HEK293 (cell line): ENCODE data around the gene PTGES2.

Source experiments
- GFI1B ChIP-seq: fragments of 450-650 bp; formaldehyde crosslinking; IDR thresholded peaks from 2 replicates; pipeline ENCODE4 v1.5.1; 2016; ENCODE audit warnings: missing biosample characterization, missing genetic modification characterization
- GLI4 ChIP-seq: fragments of 450-650 bp; formaldehyde crosslinking; IDR thresholded peaks from 2 replicates; pipeline ENCODE4 v1.5.1; 2016; ENCODE audit warnings: missing biosample characterization, missing genetic modification characterization
- KLF1 ChIP-seq: fragments of 450-650 bp; formaldehyde crosslinking; IDR thresholded peaks from 2 replicates; pipeline ENCODE4 v1.5.1; 2016; ENCODE audit warnings: missing biosample characterization, missing genetic modification characterization
- KLF7 ChIP-seq: fragments of 450-650 bp; formaldehyde crosslinking; IDR thresholded peaks from 2 replicates; pipeline ENCODE4 v1.5.1; 2016; ENCODE audit warnings: missing biosample characterization, missing genetic modification characterization, borderline replicate concordance
- KLF8 ChIP-seq: fragments of 450-650 bp; formaldehyde crosslinking; IDR thresholded peaks from 2 replicates; pipeline ENCODE4 v1.5.1; 2016; ENCODE audit warnings: missing biosample characterization, missing genetic modification characterization
- MZF1 ChIP-seq: fragments of 450-650 bp; formaldehyde crosslinking; IDR thresholded peaks from 2 replicates; pipeline ENCODE4 v1.5.1; 2017; ENCODE audit warnings: missing biosample characterization, missing genetic modification characterization, borderline replicate concordance
- PBX3 ChIP-seq: sonication (generic); formaldehyde crosslinking; IDR thresholded peaks from 2 replicates; pipeline ENCODE4 v1.8.1; 2022; ENCODE audit warnings: mild to moderate bottlenecking, moderate library complexity, missing genetic modification reagents
- REST ChIP-seq: fragments of 450-650 bp; formaldehyde crosslinking; IDR thresholded peaks from 2 replicates; pipeline ENCODE4 v1.5.1; 2016; ENCODE audit warnings: missing biosample characterization, missing genetic modification characterization
- SP3 ChIP-seq: fragments of 450-650 bp; formaldehyde crosslinking; IDR thresholded peaks from 2 replicates; pipeline ENCODE4 v1.5.1; 2016; ENCODE audit warnings: missing biosample characterization, missing genetic modification characterization
- ZBTB1 ChIP-seq: fragments of 450-650 bp; formaldehyde crosslinking; IDR thresholded peaks from 2 replicates; pipeline ENCODE4 v1.5.1; 2016; ENCODE audit warnings: missing biosample characterization, missing genetic modification characterization
- ZBTB11 ChIP-seq: fragments of 450-650 bp; formaldehyde crosslinking; conservative IDR thresholded peaks from 2 replicates; pipeline ENCODE4 v1.5.1; 2016; ENCODE audit warnings: low read depth, missing biosample characterization, missing genetic modification characterization
- ZBTB8A ChIP-seq: fragments of 450-650 bp; formaldehyde crosslinking; IDR thresholded peaks from 2 replicates; pipeline ENCODE4 v1.5.1; 2016; ENCODE audit warnings: missing biosample characterization, missing genetic modification characterization
- ZNF10 ChIP-seq: fragments of 450-650 bp; formaldehyde crosslinking; IDR thresholded peaks from 2 replicates; pipeline ENCODE4 v1.5.1; 2017; ENCODE audit warnings: missing biosample characterization, missing genetic modification characterization
- ZNF112 ChIP-seq: fragments of 450-650 bp; formaldehyde crosslinking; IDR thresholded peaks from 2 replicates; pipeline ENCODE4 v1.5.0; 2017; ENCODE audit warnings: missing biosample characterization, missing genetic modification characterization
- ZNF2 ChIP-seq: fragments of 450-650 bp; formaldehyde crosslinking; IDR thresholded peaks from 2 replicates; pipeline ENCODE4 v1.5.1; 2016; ENCODE audit warnings: missing biosample characterization, missing genetic modification characterization
- ZNF214 ChIP-seq: fragments of 450-650 bp; formaldehyde crosslinking; IDR thresholded peaks from 2 replicates; pipeline ENCODE4 v1.5.1; 2017; ENCODE audit warnings: missing biosample characterization, mild to moderate bottlenecking, missing genetic modification characterization, borderline replicate concordance
- ZNF221 ChIP-seq: fragments of 450-650 bp; formaldehyde crosslinking; IDR thresholded peaks from 2 replicates; pipeline ENCODE4 v1.5.1; 2017; ENCODE audit warnings: missing biosample characterization, missing genetic modification characterization, borderline replicate concordance
- ZNF223 ChIP-seq: fragments of 450-650 bp; formaldehyde crosslinking; IDR thresholded peaks from 2 replicates; pipeline ENCODE4 v1.5.1; 2016; ENCODE audit warnings: missing biosample characterization, missing genetic modification characterization
- ZNF24 ChIP-seq: fragments of 450-650 bp; formaldehyde crosslinking; IDR thresholded peaks from 2 replicates; pipeline ENCODE4 v1.5.1; 2016; ENCODE audit warnings: missing biosample characterization, missing genetic modification characterization
- ZNF274 ChIP-seq, 2 experiments: fragments of 200-500 bp in 1 of 2; fragments of 450-650 bp in 1 of 2; sonication (Bioruptor generic) in 1 of 2; formaldehyde crosslinking in 1 of 2; IDR thresholded peaks; 2 replicates each; pipeline versions ENCODE4 v1.5.1 to v1.6.1; 2014 to 2016; ENCODE audit warnings: borderline replicate concordance in 1 of 2, inconsistent platforms in 1 of 2, low read length in 1 of 2, missing biosample characterization in 1 of 2, missing genetic modification characterization in 1 of 2
- ZNF324 ChIP-seq: fragments of 450-650 bp; formaldehyde crosslinking; IDR thresholded peaks from 2 replicates; pipeline ENCODE4 v1.5.1; 2016; ENCODE audit warnings: missing biosample characterization, missing genetic modification characterization
- ZNF404 ChIP-seq: fragments of 450-650 bp; formaldehyde crosslinking; IDR thresholded peaks from 2 replicates; pipeline ENCODE4 v1.5.1; 2017; ENCODE audit warnings: missing biosample characterization, missing genetic modification characterization
- ZNF513 ChIP-seq: fragments of 450-650 bp; IDR thresholded peaks from 2 replicates; pipeline ENCODE4 v1.5.1; 2018; ENCODE audit warnings: missing biosample characterization, missing genetic modification characterization
- ZNF514 ChIP-seq: fragments of 450-650 bp; formaldehyde crosslinking; IDR thresholded peaks from 2 replicates; pipeline ENCODE4 v1.5.1; 2016; ENCODE audit warnings: missing biosample characterization, missing genetic modification characterization
- ZNF521 ChIP-seq: fragments of 450-650 bp; formaldehyde crosslinking; IDR thresholded peaks from 2 replicates; pipeline ENCODE4 v1.5.1; 2017; ENCODE audit warnings: missing biosample characterization, mild to moderate bottlenecking, missing genetic modification characterization
- ZNF621 ChIP-seq: fragments of 450-650 bp; formaldehyde crosslinking; IDR thresholded peaks from 2 replicates; pipeline ENCODE4 v1.5.1; 2017; ENCODE audit warnings: missing biosample characterization, missing genetic modification characterization
- ZNF639 ChIP-seq: fragments of 450-650 bp; formaldehyde crosslinking; IDR thresholded peaks from 2 replicates; pipeline ENCODE4 v1.5.1; 2016; ENCODE audit warnings: missing biosample characterization, missing genetic modification characterization
- ZNF658 ChIP-seq: fragments of 450-650 bp; formaldehyde crosslinking; IDR thresholded peaks from 2 replicates; pipeline ENCODE4; 2016; ENCODE audit warnings: missing biosample characterization, missing genetic modification characterization
- ZNF791 ChIP-seq: fragments of 450-650 bp; formaldehyde crosslinking; IDR thresholded peaks from 2 replicates; pipeline ENCODE4 v1.5.1; 2016; ENCODE audit warnings: missing biosample characterization, missing genetic modification characterization
- ZSCAN23 ChIP-seq: fragments of 450-650 bp; formaldehyde crosslinking; IDR thresholded peaks from 2 replicates; pipeline ENCODE4 v1.5.1; 2016; ENCODE audit warnings: missing biosample characterization, missing genetic modification characterization

The PTGES2 gene

GRCh38 chr9:128159784-128160602, 32.5 kb upstream of the PTGES2 start, which contains the start of gene BBLN (continued):
- TF ChIP-seq ZNF274 (IDR thresholded peaks at IDR 0.05; ENCODE audit: low read length) (no peak), ZNF274 (tag by site-specific recombination; IDR thresholded peaks at IDR 0.05; ENCODE audit: borderline replicate concordance) (no peak), ZNF214 (tag by site-specific recombination) (no peak), PBX3 (CRISPR knock-in tag) (no peak), ZNF112 (no peak), ZNF24 (tag by site-specific recombination) (peak; percentile 40; the same call in 1 of the 2 replicates), ZNF621 (no peak), ZBTB1 (no peak), ZSCAN23 (tag by site-specific recombination) (no peak), ZNF513 (tag by site-specific recombination) (no peak), GLI4 (no peak), ZNF658 (tag by site-specific recombination) (no peak), KLF1 (tag by site-specific recombination) (peak; percentile 86), ZNF404 (tag by site-specific recombination) (no peak), SP3 (peak; percentile 95), GFI1B (tag by site-specific recombination) (no peak), KLF7 (0 out of 2 replicates have a peak, but pooled peaks have one; percentile 35), ZNF639 (tag by site-specific recombination) (no peak), ZNF514 (no peak), ZNF221 (no peak), ZNF521 (tag by site-specific recombination) (no peak), ZBTB11 (tag by site-specific recombination) (peak; percentile 82), ZBTB8A (tag by site-specific recombination) (peak; percentile 90), ZNF223 (tag by site-specific recombination) (no peak), REST (tag by site-specific recombination) (no peak), MZF1 (no peak), ZNF324 (tag by site-specific recombination) (no peak; the same call in 1 of the 2 replicates), KLF8 (peak; percentile 97), ZNF10 (tag by site-specific recombination) (no peak), ZNF2 (tag by site-specific recombination) (no peak), ZNF791 (no peak)
